Kidney epithelial cell (primary cell): ENCODE results near the gene CD82. TPM values are rescaled to one million over a fixed set of nuclear protein-coding genes. Genes with fewer than 3 reads are reported as not detected.

ENCODE experiments used
- DNase-seq: peaks from one replicate; pipeline ENCODE4 v3.0.0-alpha.2; 2010; ENCODE audit warnings: low read depth
- H3K27me3 ChIP-seq: 2 replicates; pipeline ENCODE4 v1.6.0; 2011; ENCODE audit warnings: low read length; ENCODE audit not compliant: control insufficient read depth, insufficient read depth
- H3K36me3 ChIP-seq: 2 replicates; pipeline ENCODE4 v1.5.1; 2011; ENCODE audit warnings: low read length; ENCODE audit not compliant: control insufficient read depth, insufficient read depth
- H3K4me3 ChIP-seq: 2 replicates; pipeline ENCODE4 v1.5.1; 2011; ENCODE audit warnings: low read depth, mild to moderate bottlenecking, control low read depth, low read length
- CTCF ChIP-seq: IDR thresholded peaks from 2 replicates; pipeline ENCODE4 v1.5.1; 2011; ENCODE audit warnings: mild to moderate bottlenecking, moderate library complexity, low read length, control low read depth, inconsistent platforms; ENCODE audit not compliant: insufficient read depth, poor library complexity, severe bottlenecking
- total RNA-seq: library from RNA; depleted of rRNA; stranded (reverse); fragments of >200 nt; gene quantifications from 2 replicates; pipeline ENCODE4 v1.2.3, GENCODE V29; 2015

Gene CD82
- total RNA-seq, 1 donor from 2014 or later = 47.3 TPM

- Histone ChIP-seq H3K27me3 (no peaks in the 10 kb centered on the region), H3K4me3 (no peak overlapping the region), H3K36me3 (no peaks in the 10 kb centered on the region)
- no peak for DNase-seq
- TF ChIP-seq CTCF = no peak
Observed at GRCh38 chr11:44581246-44581645, 15.8 kb downstream of the CD82 start.

- no peaks in the 10 kb centered on the region for H3K27me3 ChIP-seq
- no peaks in the 10 kb centered on the region for H3K36me3 ChIP-seq
- DNase-seq = no peak
- H3K4me3 ChIP-seq = no peak overlapping the region
- TF ChIP-seq CTCF = no peak
Observed at GRCh38 chr11:44582641-44583352, 17.3 kb downstream of the CD82 start.

GRCh38 chr11:44583353-44583669 is 17.8 kb downstream of the CD82 start:
- Histone ChIP-seq H3K27me3 (no peaks in the 10 kb centered on the region), H3K36me3 (no peaks in the 10 kb centered on the region), H3K4me3 (no peak overlapping the region)
- DNase-seq = no peak
- TF ChIP-seq CTCF = no peak

- Histone ChIP-seq H3K4me3 (no peak overlapping the region), H3K27me3 (no peaks in the 10 kb centered on the region), H3K36me3 (no peaks in the 10 kb centered on the region)
- TF ChIP-seq CTCF = no peak
- no peak for DNase-seq
Observed at GRCh38 chr11:44585421-44585820, 20.0 kb downstream of the CD82 start.

- Histone ChIP-seq H3K27me3 (no peaks in the 10 kb centered on the region), H3K4me3 (no peak overlapping the region), H3K36me3 (no peaks in the 10 kb centered on the region)
- DNase-seq = no peak
- no peak for TF ChIP-seq CTCF
Observed at GRCh38 chr11:44589301-44589700, 23.8 kb downstream of the CD82 start.

GRCh38 chr11:44590769-44591168 is 25.3 kb downstream of the CD82 start:
- Histone ChIP-seq H3K27me3 (no peaks in the 10 kb centered on the region), H3K36me3 (no peaks in the 10 kb centered on the region), H3K4me3 (no peak overlapping the region)
- no peak for DNase-seq
- no peak for TF ChIP-seq CTCF
